Fibroblast of mammary gland (primary cell): ENCODE results near the gene TRAPPC8.
"Not testable (repeated sequence)": the region's sequence is repeated elsewhere in the genome, so short reads cannot be mapped to it uniquely, and the experiment has no call there.

ENCODE experiments used
- DNase-seq: peaks from one replicate; pipeline ENCODE4 v3.0.0-alpha.2; 2010; ENCODE audit warnings: low read depth
- H3K4me3 ChIP-seq: 2 replicates; pipeline ENCODE4 v1.5.1; 2011; ENCODE audit warnings: low read depth, mild to moderate bottlenecking, low read length, moderate library complexity; ENCODE audit not compliant: control insufficient read depth
- CTCF ChIP-seq: conservative IDR thresholded peaks from 2 replicates; pipeline ENCODE4 v1.5.1; 2011; ENCODE audit warnings: low read depth, low read length, inconsistent platforms; ENCODE audit not compliant: control insufficient read depth, insufficient read depth

Gene TRAPPC8

DNA sequence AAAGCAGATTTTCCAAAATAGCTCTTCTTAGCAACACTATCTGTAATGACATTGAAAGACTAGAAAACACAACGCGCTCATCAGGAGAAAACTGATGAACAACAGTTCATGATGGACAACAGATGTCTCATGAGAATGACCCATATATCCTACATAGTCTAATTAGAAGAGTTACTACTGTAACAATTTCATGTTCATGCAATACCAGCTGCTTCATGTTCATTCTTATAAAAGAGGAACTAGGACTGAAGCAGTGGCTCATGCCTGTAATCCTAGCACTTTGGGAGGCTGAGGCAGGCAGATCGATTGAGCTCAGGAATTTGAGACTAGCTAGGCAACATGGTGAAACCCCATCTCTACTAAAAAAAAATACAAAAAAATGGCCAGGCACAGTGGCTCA is 22.7 kb downstream of the TRAPPC8 start:
- TF ChIP-seq CTCF: no peak
- no peak overlapping the region for H3K4me3 ChIP-seq
- no peak for DNase-seq

DNA sequence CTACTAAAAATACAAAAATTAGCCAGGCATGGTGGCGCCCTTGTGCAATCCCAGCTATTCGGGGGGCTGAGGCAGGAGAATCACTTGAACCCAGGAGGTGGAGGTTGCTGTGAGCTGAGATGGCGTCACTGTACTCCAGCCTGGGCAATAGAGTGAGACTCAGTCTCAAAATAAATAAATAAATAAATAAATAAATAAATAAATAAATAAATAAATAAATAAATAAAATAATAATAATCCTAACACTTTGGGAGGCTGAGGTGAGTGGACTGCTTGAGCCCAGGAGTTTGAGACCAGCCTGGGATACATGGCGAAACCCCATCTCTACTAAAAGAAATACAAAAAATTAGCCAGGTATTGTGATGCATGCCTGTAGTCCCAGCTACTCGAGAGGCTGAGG is 23.6 kb downstream of the TRAPPC8 start:
- H3K4me3 ChIP-seq, DNase-seq: not testable (repeated sequence)

DNA sequence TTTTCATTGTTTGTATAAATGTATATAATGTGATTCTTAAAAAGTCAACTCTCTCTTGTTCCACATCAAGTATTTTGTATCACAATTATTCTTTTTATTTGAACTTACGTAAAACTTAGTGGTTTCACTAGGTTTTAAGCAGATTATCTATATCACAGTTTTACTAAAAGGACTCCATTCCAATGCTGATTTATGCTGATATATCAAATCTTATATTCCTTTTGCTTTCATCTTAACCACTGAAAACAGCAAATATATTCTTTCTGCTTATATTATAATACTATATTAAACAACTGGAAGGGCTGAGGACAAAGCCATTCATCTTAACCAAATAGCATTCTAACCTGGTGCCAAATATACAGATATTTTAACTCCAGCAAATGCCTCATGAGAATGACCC is 24.2 kb downstream of the TRAPPC8 start:
- DNase-seq: no peak
- no peak overlapping the region for H3K4me3 ChIP-seq
- TF ChIP-seq CTCF: no peak

DNA sequence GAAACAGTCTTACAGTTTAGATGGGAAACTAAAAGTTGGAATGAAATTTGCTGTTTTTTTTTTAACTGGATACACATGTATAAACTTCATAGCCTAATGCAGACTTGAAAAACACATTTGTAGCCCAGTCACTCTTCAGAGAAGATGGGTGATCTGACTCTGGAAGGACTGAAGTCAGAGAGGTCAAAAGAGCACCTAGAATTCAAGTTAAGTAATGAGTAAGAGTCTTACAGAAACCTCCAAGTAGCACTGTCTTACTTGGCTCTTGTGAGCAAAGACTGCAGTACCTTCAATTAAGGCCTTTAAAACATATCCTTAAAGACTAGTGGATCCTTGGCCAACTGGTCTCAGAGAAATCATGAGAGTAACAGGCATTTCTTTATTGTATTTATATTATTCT is 41.9 kb downstream of the TRAPPC8 start:
- no peak for TF ChIP-seq CTCF
- DNase-seq: peak; percentile 8
- H3K4me3 ChIP-seq: no peak overlapping the region

DNA sequence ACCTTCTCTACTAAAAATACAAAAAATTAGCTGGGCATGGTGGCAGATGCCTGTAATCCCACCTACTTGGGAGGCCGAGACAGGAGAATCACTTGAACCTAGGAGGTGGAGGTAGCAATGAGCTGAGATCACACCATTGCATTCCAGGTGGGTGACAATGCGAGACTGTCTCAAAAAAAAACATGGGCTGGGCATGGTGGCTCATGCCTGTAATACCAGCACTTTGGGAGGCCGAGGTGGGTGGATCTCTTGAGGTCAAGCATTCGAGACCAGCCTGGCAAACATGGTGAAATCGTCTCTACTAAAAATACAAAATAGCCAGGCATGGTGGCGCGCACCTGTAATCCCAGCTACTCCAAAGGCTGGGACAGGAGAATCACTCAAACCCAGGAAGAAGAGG is 43.2 kb downstream of the TRAPPC8 start:
- H3K4me3 ChIP-seq, DNase-seq: not testable (repeated sequence)

DNA sequence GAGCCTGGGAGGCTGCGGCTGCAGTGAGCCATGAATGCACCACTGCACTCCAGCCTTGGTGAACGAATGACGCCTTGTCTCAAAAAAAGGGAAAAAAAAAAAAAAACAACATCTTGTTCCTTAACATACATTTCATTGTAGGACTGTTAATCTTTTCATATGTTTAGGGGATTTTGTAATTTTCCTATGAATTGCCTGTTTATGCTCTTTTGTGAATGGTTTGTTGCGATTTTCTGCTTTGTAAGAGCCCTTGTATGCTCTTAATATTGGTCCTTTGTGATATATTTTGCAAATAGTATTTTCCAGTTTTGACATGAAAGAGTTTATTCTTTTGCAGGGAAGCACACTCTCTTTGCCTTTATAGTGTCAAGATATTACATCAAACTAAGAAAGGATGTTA is 50.0 kb downstream of the TRAPPC8 start:
- no peak for TF ChIP-seq CTCF
- no peak for DNase-seq
- no peak overlapping the region for H3K4me3 ChIP-seq

DNA sequence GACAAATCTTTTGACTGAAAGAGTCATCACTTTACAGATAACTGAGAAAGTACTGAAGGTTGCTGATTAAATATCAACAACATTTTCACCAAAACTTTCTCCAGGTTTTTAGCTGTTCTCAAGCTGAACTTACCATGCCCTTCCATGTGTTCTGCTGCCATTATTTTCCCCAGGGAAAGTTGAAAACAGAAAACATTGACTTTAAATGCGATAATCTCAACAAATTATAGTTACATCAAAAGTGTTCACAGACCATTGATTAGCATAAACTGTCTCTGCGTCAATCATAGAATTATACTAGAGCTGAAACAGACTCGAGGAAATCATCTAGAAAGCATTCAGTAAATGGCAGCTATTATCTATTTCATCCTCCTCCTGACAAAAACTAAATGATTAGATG is 51.4 kb downstream of the TRAPPC8 start:
- no peak overlapping the region for H3K4me3 ChIP-seq
- DNase-seq: no peak
- no peak for TF ChIP-seq CTCF

- no peak overlapping the region for H3K4me3 ChIP-seq
- DNase-seq: no peak
- no peak for TF ChIP-seq CTCF
Measured at GRCh38 chr18:31884020-31884419, 58.9 kb downstream of the TRAPPC8 start.
